K562 (cell line): ENCODE results near the gene C1QTNF12. TPM values are rescaled to one million over a fixed set of nuclear protein-coding genes. Genes with fewer than 3 reads are reported as not detected.

Source experiments
- BRF1 ChIP-seq: IDR thresholded peaks from 3 replicates; pipeline ENCODE4 v1.6.1; 2011; ENCODE audit warnings: borderline replicate concordance, mild to moderate bottlenecking; ENCODE audit not compliant: insufficient read length; ENCODE audit errors: extremely low read depth
- CAMTA2 ChIP-seq: fragments of 250-450 bp; sonication (Bioruptor Pico); conservative IDR thresholded peaks from 2 replicates; pipeline ENCODE4 v1.5.1; 2022
- CHD4 ChIP-seq: fragments of 200-600 bp; sonication (generic); IDR thresholded peaks from 3 replicates; pipeline ENCODE4 v1.6.1; 2012; ENCODE audit warnings: low read depth, mild to moderate bottlenecking, mixed read lengths, low read length, inconsistent platforms; ENCODE audit not compliant: insufficient read depth, insufficient replicate concordance, poor library complexity, severe bottlenecking
- FOXA3 ChIP-seq, 2 experiments: fragments of 450-650 bp in 1 of 2; sonication (generic) in 1 of 2; formaldehyde crosslinking; IDR thresholded peaks in 1 of 2; conservative IDR thresholded peaks in 1 of 2; 2 replicates each; pipeline versions ENCODE4 v1.4.0 to v1.8.0; 2020 to 2022; ENCODE audit warnings: mild to moderate bottlenecking in 2 of 2, missing genetic modification reagents in 1 of 2
- HNRNPL ChIP-seq: fragments of 200-400 bp; formaldehyde crosslinking; IDR thresholded peaks from 2 replicates; pipeline ENCODE4 v1.6.1; 2017; ENCODE audit warnings: low read depth, mild to moderate bottlenecking, low read length
- MIER1 ChIP-seq: fragments of 450-650 bp; IDR thresholded peaks from 2 replicates; pipeline ENCODE4 v1.6.1; 2016; ENCODE audit warnings: antibody characterized with exemption, mild to moderate bottlenecking, low read depth
- NEUROD1 ChIP-seq: fragments of 150-350 bp; IDR thresholded peaks from 2 replicates; pipeline ENCODE4 v1.6.1; 2014; ENCODE audit warnings: borderline replicate concordance, low read length, low read depth; ENCODE audit not compliant: partially characterized antibody
- RFX1 ChIP-seq: fragments of 450-650 bp; IDR thresholded peaks from 2 replicates; pipeline ENCODE4 v1.6.1; 2016; ENCODE audit warnings: mild to moderate bottlenecking, moderate library complexity
- SRSF1 ChIP-seq: fragments of 200-400 bp; formaldehyde crosslinking; IDR thresholded peaks from 2 replicates; pipeline ENCODE4 v1.6.1; 2017; ENCODE audit warnings: mild to moderate bottlenecking, low read depth, low read length, moderate library complexity
- ZBTB40 ChIP-seq, 2 experiments: fragments of 450-650 bp in 1 of 2; sonication (generic) in 1 of 2; formaldehyde crosslinking in 1 of 2; IDR thresholded peaks; 2 replicates each; pipeline versions ENCODE4 v1.7.1 to v1.9.0; 2016 to 2022; ENCODE audit warnings: inconsistent platforms in 1 of 2, mild to moderate bottlenecking in 1 of 2, missing genetic modification reagents in 1 of 2
- ZC3H4 ChIP-seq: sonication (generic); formaldehyde crosslinking; IDR thresholded peaks from 2 replicates; pipeline ENCODE4 v1.9.0; 2021; ENCODE audit warnings: missing genetic modification reagents, borderline replicate concordance
- ZNF398 ChIP-seq: fragments of 250-450 bp; sonication (Bioruptor Pico); IDR thresholded peaks from 2 replicates; pipeline ENCODE4 v1.8.0; 2021; ENCODE audit warnings: moderate library complexity, mild to moderate bottlenecking, inconsistent platforms
- polyA plus RNA-seq, 8 experiments: library from polyadenylated mRNA; depleted of rRNA in 4 of 8; stranded (reverse) in 5 of 8; unstranded in 3 of 8; fragments of >200 nt; fragmentation: Nextera tagmentation in 2 of 8; fragmentation: Illumina TruSeq in 1 of 8; extraction: Ambion mirVana in 2 of 8; extraction: Trizol in 1 of 8; gene quantifications; 2 replicates each; pipeline versions ENCODE4 v1.2.1 to v1.2.3, GENCODE V29; 2011 to 2014; ENCODE audit warnings: inconsistent platforms in 1 of 8, missing spikeins in 1 of 8
- total RNA-seq, 7 experiments: library from RNA; depleted of rRNA in 6 of 7; stranded (reverse); fragments of >200 nt in 6 of 7; fragmentation: Illumina TruSeq in 2 of 7; extraction: Trizol in 2 of 7; gene quantifications; 2 replicates each; pipeline versions ENCODE4 v1.2.1 to v1.2.3, GENCODE V29; 2011 to 2021; ENCODE audit warnings: low replicate concordance in 1 of 7

C1QTNF12 gene
- total and polyA plus RNA-seq, 9 of the 15 experiments (the other 6 are each of a cell fraction or from before 2014, with no cell fraction given), result 0.11 to 4.3 (median 0.93) TPM; not detected in 3

- TF ChIP-seq ZBTB40 (IDR thresholded peaks at IDR 0.05) (peak; percentile 80), ZBTB40 (CRISPR knock-in tag; IDR thresholded peaks at IDR 0.05) (no peak), ZC3H4 (CRISPR knock-in tag) (0 out of 2 replicates have a peak, but pooled peaks have one; percentile 74), CHD4 (no peak), ZNF398 (CRISPR knock-in tag) (no peak), RFX1 (no peak), CAMTA2 (peak; percentile 75; the same call in 1 of the 2 replicates), MIER1 (no peak), SRSF1 (no peak), FOXA3 (CRISPR knock-in tag; conservative IDR thresholded peaks at IDR 0.05 in 1 of 2, IDR thresholded peaks at IDR 0.05 in 1 of 2) (peak in 1 of 2 experiments; percentile 34; a peak in 1 of 4 replicates), HNRNPL (peak; percentile 71; the same call in 1 of the 2 replicates), NEUROD1 (peak; percentile 74), BRF1 (no peak)
Measured at GRCh38 chr1:1231400-1232207, 14.9 kb downstream of the C1QTNF12 start, which contains the start of gene SDF4 (continued).
